Activated T-cell treated with anti-CD3 and anti-CD28 coated beads, Interleukin-2, amount 50 U/mL, for 4 hours (primary cell): ENCODE results near the gene IRX4. TPM values are rescaled to one million over a fixed set of nuclear protein-coding genes. Genes with fewer than 3 reads are reported as not detected.

Experiments
- ATAC-seq, 2 donors: fragments of 200-7000 bp; cut with Tn5 transposase; one replicate each; pipeline ENCODE4 v1.10.0; 2021
- DNase-seq: peaks from one replicate; pipeline ENCODE4 v3.0.0-alpha.2; 2020
- H3K27me3 Mint-ChIP-seq: one replicate; pipeline ENCODE4 v1.8.0; 2021; ENCODE audit warnings: low read depth, mixed read lengths
- H3K36me3 Mint-ChIP-seq: one replicate; pipeline ENCODE4 v1.8.0; 2022; ENCODE audit warnings: mixed read lengths; ENCODE audit not compliant: insufficient read depth
- H3K4me1 Mint-ChIP-seq: one replicate; pipeline ENCODE4 v1.8.0; 2021; ENCODE audit warnings: low read depth, mixed read lengths
- H3K4me3 Mint-ChIP-seq: one replicate; pipeline ENCODE4 v1.8.0; 2021; ENCODE audit warnings: mild to moderate bottlenecking, moderate library complexity, mixed read lengths
- H3K9me3 Mint-ChIP-seq: one replicate; pipeline ENCODE4 v1.8.0; 2021; ENCODE audit warnings: mixed read lengths
- total RNA-seq, 3 donors: library from RNA; stranded (reverse); gene quantifications; one replicate each; pipeline ENCODE4 v1.2.1, GENCODE V29; 2021

IRX4 gene
- total RNA-seq, 3 donors from 2014 or later = not detected

DNA sequence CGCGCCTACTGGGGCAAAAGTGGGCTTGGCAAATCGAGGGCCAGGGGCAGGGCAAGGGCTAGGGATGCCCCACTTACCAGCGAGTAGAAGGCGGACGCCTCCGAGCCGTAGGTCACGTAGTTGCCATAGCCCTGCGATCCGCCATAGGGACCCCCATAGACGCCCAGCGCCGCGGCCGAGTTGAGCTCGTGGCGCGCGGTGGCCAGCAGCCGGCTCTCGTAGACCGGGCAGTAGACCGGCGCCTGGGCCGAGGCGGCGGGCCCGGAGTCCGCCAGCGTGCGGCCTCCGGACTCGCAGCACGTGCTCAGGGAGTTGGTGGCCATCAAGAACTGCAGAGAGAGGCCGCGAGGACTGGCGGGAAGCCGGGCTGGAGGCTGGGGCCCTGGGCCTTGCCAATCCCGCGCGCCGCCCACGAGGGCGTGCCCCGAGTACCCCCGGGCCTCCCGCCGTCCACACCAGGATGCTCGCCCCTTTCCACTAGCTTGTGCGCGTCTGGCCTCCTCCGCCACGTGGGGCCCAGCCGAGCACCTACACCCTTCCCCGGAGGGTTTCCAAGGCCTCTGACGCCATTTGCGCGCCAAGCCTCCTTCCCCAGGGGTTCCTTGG, 891 bp downstream of the IRX4 start:
- Mint-ChIP-seq H3K9me3 (no peaks in the 10 kb centered on the region), H3K4me3 (no peak overlapping the region), H3K4me1 (peaks cover 9% of the 10 kb centered on the region), H3K36me3 (no peaks in the 10 kb centered on the region), H3K27me3 (peaks cover 54% of the 10 kb centered on the region)
- DNase-seq = no peak
- no peak for ATAC-seq

DNA sequence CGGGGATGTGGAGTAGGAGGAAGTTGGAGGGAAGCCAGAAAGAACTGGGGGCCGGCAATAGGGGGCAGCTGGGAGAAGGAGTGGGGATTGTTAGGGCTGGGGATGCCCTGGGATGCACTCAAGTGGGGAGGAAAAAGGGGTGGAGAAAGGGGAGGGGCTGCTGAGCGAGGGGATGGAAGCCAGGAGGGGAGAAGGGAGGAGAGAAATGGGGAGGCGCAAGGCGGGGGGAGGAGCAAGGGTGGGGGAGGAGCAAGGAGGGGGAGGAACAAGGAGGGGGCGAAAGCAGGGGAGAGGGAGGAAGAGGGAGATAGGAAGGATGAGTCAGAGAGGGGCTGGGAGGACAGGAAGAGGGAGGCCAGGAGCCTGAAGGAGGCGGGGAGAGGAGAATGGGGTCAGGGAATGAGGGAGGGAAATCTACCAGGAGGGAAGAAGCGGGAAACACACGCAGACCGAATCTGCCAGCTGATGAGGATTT, 1.6 kb downstream of the IRX4 start:
- no peaks in the 10 kb centered on the region for H3K36me3 Mint-ChIP-seq
- H3K9me3 Mint-ChIP-seq = no peaks in the 10 kb centered on the region
- DNase-seq = no peak
- ATAC-seq = no peak
- no peak overlapping the region for H3K4me3 Mint-ChIP-seq
- peaks cover 9% of the 10 kb centered on the region for H3K4me1 Mint-ChIP-seq
- H3K27me3 Mint-ChIP-seq = peaks cover 54% of the 10 kb centered on the region

DNA sequence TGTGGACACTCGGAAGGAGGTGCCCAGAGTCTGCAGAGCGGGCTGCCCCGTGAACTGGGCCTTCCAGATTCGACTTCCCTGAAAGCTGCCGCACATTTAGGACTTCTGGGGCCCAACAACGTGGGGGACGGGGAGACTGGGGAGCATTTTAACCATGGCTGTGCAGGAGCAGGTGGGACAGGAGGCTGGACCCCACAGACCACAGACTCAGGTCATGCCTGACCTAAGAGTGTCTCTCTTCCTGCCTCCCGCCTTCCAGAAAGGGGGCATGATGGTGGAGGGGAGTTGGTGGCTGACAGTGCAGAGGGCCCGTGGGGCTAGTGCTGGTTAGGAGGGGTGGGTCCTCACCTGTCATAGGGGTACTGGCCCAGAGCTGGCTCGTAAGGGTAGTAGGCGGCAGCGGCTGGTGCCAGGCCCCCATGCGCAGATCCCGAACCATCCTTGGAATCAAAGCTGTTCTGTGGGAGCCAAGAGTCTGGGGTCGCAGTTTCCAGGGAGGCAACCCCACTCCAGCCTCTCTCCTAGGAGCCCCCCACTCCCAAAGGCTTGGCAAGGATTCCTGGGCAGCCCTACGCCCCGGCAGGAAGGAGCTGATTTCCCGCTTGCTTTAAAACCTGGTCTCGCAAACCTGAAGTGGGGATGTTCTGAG, 2.2 kb downstream of the IRX4 start:
- H3K4me1 Mint-ChIP-seq = peaks cover 13% of the 10 kb centered on the region
- H3K4me3 Mint-ChIP-seq = no peak overlapping the region
- H3K36me3 Mint-ChIP-seq = no peaks in the 10 kb centered on the region
- H3K9me3 Mint-ChIP-seq = no peaks in the 10 kb centered on the region
- H3K27me3 Mint-ChIP-seq = peaks cover 56% of the 10 kb centered on the region
- DNase-seq (no peak), ATAC-seq (no peak)

DNA sequence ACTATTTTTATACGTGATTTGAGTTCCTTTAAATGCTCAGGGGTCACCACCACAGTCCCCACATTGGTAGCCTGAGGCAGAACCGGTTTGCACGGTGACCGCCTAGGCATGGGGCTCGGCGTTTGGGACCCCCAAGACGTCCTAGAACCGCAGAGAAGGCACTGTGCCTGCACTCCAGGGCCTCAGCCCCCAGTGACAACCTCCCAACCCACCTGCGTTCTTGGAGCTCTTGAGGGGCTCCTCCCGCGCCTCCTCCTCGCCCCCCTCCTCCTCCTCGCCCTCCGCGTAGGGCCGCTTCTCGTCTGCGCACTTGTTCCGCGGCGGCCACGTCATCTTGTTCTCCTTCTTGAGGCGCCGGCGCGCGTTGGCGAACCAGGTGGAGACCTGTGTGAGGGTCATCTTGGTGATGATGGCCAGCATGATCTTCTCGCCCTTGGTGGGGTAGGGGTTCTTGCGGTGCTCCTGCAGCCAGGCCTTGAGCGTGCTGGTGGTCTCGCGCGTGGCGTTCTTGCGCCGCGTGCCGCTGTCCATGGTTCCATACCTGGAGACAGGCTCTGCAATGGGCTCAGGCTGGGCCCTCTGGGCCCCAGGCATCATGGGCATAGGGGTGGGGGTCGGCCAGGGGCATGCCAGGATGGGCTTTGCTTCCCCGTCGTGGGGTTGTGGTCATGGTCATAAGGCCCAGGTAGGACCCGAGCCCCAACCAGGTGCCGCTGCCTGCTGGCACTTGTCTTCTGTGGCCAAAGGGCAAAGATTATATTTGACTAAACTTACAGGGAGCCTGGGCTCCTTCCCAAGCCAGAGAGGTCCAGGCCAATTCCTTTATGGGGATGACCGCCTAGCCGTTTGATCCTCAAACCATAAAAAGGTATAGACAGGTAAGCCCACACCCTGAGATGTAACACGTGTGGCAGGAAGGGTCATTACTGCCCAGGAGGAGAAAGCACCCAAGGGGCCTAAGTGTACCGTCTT, 3.1 kb downstream of the IRX4 start:
- no peak for DNase-seq
- H3K9me3 Mint-ChIP-seq = no peaks in the 10 kb centered on the region
- H3K27me3 Mint-ChIP-seq = peaks cover 54% of the 10 kb centered on the region
- no peaks in the 10 kb centered on the region for H3K36me3 Mint-ChIP-seq
- no peak overlapping the region for H3K4me3 Mint-ChIP-seq
- ATAC-seq = no peak
- peaks cover 13% of the 10 kb centered on the region for H3K4me1 Mint-ChIP-seq

DNA sequence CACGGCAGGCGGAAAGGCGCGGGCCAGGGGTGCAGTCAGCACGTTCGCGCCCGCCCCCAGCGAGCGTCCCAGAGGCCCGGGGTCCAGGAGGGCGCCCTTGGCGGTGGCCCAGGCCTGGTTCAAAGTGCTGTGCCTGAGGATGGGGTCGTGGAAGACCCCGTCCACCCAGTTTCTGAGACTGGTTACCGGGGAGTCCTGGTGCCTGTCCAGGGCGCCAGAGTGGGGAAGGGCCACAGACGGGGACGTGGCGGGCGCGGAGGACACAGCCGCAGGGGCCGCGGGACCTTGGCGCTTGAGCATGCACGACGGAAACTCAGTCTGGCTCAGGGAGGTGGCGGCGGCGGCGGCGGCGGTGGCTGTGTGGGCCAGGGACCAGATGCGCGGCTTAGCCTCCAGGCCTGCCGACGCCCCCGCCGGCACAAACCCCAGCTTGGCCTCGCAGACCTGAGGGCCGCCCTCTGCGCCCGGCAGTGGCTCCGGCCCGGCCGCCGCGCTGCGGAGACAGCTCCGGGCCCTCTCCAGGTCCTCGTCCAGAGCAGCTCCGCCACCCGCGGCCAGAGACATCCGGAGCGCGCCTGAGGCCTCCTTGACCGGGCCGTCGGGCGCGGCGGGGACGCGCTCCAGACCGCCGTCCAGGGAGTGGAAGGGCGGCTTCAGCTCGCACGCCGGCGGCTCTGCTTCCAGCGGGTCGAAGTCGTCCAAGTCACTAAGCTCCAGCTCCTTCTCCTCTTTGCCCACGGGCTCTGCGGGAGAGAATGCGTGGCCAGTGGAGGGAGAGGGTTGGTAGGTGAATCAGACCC, 4.5 kb downstream of the IRX4 start:
- peaks cover 9% of the 10 kb centered on the region for H3K4me1 Mint-ChIP-seq
- no peak for DNase-seq
- H3K9me3 Mint-ChIP-seq = no peaks in the 10 kb centered on the region
- peaks cover 59% of the 10 kb centered on the region for H3K27me3 Mint-ChIP-seq
- H3K4me3 Mint-ChIP-seq = no peak overlapping the region
- no peaks in the 10 kb centered on the region for H3K36me3 Mint-ChIP-seq
- no peak for ATAC-seq

DNA sequence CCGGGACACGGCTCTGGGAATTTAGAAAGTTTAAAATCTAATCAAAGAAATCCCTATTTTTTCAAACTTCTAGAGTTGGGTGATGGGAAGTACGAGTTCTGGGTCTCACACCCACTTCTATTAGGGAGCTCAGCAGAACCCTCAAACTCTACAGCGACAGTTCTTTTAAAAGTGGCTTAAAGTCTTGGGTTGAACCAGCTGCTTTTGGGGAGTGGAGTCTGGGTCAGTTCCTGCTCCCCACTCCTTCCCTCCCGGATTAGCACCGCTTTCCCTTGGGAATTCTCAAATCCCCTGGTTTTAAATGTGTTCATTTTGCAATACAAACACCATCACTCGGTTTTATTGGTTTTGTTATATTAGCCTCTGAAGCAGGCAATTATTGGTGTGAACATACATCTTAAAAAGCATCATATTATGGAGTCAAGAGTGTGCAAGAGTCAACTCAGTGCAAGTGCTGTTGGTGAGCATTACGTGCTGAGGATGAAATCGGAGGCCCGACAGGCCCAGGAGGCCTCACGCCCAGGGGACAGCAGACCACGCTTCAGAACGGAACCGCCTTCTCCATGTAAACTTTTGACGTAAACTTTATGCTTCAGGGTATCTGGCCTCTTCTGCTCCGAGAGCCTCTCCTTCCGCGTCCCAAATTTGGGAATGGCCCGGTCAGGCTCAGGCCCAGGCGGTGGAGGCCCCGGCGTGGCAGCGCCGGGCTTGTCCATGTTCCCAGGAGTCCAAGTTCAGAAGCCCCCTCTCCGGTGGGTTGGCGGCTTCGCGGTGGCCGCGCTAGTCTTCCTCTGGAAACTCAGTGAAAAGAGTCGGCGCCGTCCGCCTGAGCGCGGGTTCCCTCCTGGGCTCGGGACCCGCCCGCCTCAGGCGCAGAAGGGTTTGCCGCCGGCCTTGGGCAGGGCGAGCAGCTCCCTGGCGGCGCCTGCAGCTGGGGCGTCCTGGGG, 5.3 kb downstream of the IRX4 start:
- DNase-seq = no peak
- Mint-ChIP-seq H3K27me3 (peaks cover 67% of the 10 kb centered on the region), H3K4me1 (peaks cover 7% of the 10 kb centered on the region), H3K36me3 (no peaks in the 10 kb centered on the region), H3K9me3 (no peaks in the 10 kb centered on the region), H3K4me3 (no peak overlapping the region)
- ATAC-seq = no peak

DNA sequence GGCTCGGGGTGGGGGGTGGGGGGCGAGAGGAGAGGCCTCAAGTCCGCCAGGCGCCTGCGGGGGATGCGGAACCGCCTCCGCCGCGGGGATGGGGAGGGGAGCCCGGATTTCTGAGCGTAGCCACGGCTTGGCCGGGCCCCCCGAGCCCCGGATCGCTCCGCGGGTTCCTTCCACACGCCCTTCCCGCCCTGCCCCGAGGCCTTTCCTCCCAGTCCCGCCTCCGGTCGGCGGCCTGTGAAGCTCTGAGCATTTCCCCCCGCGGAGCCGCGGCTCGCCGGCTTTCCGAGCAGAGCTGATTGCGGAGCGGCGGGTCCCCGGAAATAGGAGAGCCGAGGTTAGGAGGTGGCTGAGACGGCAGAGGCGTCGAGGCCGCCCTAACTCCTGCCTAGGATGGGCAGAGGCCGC, 6.1 kb downstream of the IRX4 start:
- H3K4me3 Mint-ChIP-seq = no peak overlapping the region
- no peaks in the 10 kb centered on the region for H3K9me3 Mint-ChIP-seq
- H3K36me3 Mint-ChIP-seq = no peaks in the 10 kb centered on the region
- no peak for DNase-seq
- H3K27me3 Mint-ChIP-seq = peaks cover 68% of the 10 kb centered on the region
- peaks cover 7% of the 10 kb centered on the region for H3K4me1 Mint-ChIP-seq
- ATAC-seq = no peak

DNA sequence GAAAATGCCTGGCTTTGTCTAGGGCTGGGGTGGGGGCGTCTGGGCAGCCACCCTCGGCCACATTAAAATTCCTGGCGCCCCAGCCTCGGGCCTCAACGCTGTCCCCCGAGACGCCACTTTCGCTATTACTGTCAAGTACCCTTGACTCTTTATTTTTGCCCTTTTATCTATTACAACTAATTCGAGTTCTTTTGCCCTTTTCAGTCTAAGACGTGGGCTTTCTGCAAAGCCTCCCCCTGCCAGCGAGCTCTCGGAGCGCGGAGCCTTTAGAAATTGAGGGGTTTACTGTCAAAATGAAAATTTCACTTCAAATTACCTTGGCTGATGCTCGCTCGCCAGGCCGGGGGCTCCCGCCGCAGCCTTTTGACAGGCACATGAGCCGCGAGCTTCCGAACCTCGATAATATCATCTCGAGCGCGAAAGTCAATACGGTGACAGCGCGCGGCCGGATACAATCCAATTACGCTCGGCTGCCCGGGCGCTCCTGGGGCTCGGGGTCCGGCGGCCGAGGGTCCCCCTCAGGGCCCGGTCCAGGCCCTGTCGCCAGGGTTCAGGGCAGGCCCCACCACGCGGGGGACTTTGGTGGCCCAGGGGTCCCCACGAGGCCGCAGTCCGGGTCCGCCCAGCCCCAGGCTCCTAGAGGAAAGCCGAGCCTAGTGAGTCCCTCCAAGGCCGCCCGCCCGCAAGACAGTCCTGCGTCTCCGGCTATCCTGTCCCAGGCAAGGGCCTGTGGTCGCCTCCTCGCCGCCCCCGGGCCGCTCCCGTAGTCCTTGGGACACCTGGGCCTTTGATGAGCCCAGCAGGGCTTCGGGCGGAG, 6.7 kb downstream of the IRX4 start:
- H3K27me3 Mint-ChIP-seq = peaks cover 64% of the 10 kb centered on the region
- no peak for DNase-seq
- H3K4me1 Mint-ChIP-seq = peaks cover 7% of the 10 kb centered on the region
- no peak overlapping the region for H3K4me3 Mint-ChIP-seq
- H3K9me3 Mint-ChIP-seq = no peaks in the 10 kb centered on the region
- ATAC-seq = no peak
- no peaks in the 10 kb centered on the region for H3K36me3 Mint-ChIP-seq

DNA sequence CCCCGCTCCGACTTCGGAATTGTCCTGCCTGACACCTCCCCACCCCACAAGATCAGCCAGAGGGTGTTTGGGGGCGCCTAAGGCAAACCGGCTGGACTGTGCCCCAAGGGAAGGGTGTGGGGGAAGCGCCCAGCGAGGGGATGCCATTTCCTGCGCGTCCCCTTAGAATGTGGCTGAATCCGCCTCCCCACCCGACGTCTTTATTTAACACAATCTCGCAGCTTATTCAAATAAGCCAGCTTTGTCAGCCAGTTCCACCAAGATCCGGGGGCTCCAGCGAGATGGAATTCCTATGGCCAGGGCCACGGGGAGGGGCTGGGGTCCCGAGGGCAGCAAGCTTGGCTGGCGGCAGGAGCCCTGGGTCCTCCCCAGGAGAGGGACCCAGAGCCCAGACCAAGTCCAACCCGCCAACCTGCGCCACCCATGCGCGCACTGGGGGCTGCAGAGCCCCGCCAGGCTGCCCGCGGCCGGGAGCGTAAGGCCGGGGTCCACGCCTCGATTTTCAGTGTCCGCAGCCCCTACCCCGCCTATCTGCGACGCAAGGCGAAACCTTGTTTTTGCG, 7.4 kb downstream of the IRX4 start:
- peaks cover 60% of the 10 kb centered on the region for H3K27me3 Mint-ChIP-seq
- ATAC-seq = no peak
- H3K4me3 Mint-ChIP-seq = no peak overlapping the region

DNA sequence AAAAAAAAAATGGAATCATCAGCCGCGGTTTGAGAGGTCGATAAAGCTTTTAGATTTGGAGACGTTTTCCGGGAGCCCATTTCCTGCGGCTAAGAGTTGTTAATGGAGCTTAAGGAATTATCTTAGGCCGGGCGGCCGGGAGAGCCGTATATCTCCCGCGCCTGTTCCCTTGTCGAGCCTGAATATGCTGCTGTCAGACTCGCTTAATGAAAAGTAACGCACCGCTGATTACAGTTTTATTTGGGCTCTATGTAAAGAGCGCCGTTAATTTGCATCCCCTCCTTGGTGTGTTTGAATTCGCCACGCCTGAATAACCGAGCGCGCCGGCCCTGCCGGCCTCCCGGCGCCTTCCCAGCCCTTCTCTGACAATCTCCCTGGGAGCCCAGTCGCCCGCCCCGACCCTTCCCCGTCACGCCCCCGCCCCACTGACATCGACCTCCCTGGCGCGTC, 7.9 kb downstream of the IRX4 start:
- no peak for DNase-seq

More for the DNA sequence above, 7.4 kb downstream of the IRX4 start:
- Mint-ChIP-seq H3K36me3 (no peaks in the 10 kb centered on the region), H3K4me1 (peaks cover 6% of the 10 kb centered on the region), H3K9me3 (no peaks in the 10 kb centered on the region)
- DNase-seq = no peak

DNA sequence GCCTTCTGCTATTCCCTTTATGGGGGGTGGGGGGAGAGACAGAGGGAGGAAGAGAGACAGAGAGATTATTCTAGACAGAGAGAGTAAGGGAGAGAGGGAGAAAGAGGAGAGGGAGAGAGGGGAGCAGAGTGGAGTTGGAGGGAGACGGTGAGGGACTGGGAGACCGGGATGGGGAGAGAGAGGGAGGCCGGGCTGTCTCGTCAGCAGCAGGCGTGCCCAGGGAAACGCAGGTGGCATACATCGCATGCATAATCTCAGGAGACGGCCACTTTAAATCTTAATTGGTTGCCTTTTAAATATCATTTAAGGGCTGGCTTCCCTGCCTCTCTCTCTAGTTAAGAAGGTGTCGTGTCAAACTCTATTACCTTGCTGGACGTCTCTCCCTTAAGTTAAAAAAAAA, 8.4 kb downstream of the IRX4 start:
- no peak for DNase-seq
- Mint-ChIP-seq H3K4me3 (no peak overlapping the region), H3K36me3 (no peaks in the 10 kb centered on the region), H3K4me1 (peaks cover 4% of the 10 kb centered on the region), H3K27me3 (peaks cover 50% of the 10 kb centered on the region), H3K9me3 (no peaks in the 10 kb centered on the region)
- ATAC-seq = no peak

More for the DNA sequence above, 7.9 kb downstream of the IRX4 start:
- Mint-ChIP-seq H3K4me1 (peaks cover 4% of the 10 kb centered on the region), H3K9me3 (no peaks in the 10 kb centered on the region), H3K4me3 (no peak overlapping the region), H3K36me3 (no peaks in the 10 kb centered on the region), H3K27me3 (peaks cover 55% of the 10 kb centered on the region)
- no peak for ATAC-seq

DNA sequence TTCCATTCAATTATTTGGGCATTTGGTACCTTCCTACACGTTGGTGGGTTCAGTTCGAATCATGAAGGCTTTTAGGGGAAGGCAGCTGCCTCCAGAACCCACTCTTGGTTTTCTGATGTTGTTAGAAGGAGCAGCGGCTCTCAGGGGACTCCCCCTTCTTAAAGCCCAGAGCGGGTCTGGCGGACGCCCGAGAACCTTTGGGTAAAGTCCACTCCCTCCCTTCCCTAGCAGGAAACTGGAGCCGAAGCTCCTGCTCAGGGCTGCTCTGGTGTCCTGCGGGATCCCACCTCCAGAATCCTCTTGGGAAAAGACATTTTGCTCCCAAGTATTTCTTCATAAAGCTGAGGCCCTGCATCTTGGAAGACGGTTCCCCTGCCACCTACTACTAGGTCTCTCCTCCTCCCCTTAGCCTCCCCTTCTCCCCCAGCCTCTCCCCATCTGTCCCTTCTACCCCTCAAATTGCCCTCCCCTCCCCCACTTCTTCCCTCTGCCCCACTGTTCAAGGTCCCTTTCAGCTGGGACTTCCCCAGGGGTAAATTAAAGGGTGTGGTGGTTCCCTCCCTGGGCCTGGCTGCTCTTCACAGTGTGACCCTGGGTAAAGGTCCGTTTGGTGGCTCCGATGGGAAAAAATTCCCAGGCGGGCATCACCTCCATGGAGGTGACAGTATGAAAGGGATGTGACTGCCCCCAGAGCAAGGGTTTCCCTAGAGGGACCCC, 9.3 kb downstream of the IRX4 start:
- H3K27me3 Mint-ChIP-seq = peaks cover 42% of the 10 kb centered on the region

More for the DNA sequence above, 9.3 kb downstream of the IRX4 start:
- no peak for DNase-seq
- H3K4me3 Mint-ChIP-seq = no peak overlapping the region
- H3K36me3 Mint-ChIP-seq = no peaks in the 10 kb centered on the region
- H3K9me3 Mint-ChIP-seq = no peaks in the 10 kb centered on the region
- ATAC-seq = no peak
- peaks cover 4% of the 10 kb centered on the region for H3K4me1 Mint-ChIP-seq
